Retina (tissue), 1 donor: Measurements from ENCODE around the gene ALOX15B.

ENCODE experiments used
- DNase-seq: peaks from one replicate; pipeline ENCODE4 v3.0.0-alpha.2; 2016

ALOX15B gene

DNA sequence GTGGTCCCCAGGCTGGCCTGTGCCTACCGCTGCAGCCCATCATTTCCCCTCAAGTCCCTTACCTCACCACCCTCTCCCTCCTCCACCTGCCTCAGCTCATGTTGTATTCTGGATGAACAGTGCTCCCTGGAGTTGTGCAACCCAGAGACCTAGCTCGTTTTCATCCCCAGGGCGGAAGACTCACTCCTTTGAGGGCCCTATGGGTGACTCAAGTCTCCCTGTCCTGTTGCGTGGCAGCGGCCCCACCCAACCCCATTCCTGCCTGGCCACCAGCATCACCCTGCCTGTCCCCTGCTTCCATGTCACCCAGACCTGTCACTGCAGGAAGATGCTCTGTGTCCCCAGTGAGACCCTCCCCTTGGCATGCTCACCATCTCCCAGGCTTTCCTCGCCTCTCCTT lies 45.4 kb downstream of the ALOX15B start:
- no peak for DNase-seq

DNA sequence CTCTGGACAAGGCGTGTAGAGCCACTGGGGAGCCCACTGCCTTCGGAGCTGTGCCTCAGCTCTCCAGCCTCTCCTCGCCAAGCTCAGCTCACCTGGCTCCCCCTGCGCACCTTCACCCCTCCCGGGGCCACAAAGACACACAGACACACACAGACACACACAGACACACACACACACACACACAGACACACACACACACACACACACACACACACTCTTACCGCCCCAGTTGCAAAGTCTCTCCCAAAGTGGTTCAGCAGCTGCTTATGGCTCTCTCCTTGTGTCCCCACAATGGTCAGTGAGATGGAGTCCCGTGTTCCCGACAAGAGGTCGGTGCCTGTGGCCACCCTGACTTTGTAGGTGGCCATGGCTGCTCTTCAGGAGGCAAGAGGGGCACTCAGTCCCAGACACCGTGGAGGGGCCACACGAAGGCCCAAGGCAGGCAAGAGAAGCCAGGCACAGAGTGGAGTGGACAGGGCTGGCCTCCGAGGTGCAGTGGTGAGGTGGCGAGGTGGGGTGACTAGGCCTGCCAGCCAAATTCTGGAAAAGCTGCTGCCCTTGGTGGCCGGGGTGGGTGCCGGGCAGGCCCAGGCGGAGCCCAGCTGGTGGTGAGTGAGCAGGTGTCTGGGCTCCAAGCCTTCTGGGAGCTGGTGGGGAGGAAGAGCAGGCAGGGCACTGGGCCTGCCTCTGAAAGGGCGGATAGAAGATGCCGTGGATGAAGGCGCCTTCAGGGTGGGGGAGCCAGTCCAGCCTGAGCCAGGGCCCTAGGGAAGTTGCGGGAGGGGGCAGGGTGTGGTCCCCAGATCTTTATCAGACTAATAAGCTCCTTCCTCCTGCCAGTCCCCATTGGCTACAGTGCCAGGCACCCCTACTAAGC lies 48.5 kb downstream of the ALOX15B start, which contains the start of gene ALOX12B:
Gene ALOX12B, minus strand, starts transcription at position 642 of the 877 bp plus-strand sequence. Its CDS starts 274 bp downstream, at position 368.
- no peak for DNase-seq

DNA sequence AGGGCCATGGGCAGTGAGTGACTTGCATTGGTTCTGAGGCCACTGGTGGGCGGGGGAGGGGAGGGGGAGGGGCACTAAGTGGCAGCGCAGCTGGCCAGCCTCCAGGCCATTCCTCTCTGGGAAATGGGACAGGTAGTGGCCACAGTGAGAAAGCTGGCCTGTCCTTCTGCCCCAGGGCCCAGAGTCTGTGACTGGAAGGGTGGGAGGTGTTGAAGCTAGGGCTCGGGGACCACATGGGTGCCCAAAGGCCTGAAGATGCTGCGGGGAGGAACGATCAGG lies 49.0 kb downstream of the ALOX15B start:
- no peak for DNase-seq

DNA sequence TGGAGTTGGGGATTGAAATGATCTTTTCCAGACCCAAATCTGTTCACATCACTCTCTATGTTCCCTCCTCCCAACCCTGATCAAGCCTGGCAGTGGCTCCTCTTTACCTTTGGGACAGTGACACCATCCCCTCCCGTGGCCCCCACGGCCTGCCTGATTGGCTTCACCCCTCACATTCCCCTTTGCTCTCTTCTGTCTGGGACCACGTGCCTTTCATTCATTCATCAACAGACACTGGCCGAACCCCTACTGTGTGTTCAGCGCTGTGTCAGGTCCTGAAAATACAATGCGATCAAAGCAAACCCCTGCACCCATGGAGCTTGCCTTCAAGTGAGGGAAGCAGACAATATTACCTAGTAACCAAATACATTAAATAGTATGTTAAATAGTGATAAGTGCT lies 50.9 kb downstream of the ALOX15B start:
- no peak for DNase-seq

DNA sequence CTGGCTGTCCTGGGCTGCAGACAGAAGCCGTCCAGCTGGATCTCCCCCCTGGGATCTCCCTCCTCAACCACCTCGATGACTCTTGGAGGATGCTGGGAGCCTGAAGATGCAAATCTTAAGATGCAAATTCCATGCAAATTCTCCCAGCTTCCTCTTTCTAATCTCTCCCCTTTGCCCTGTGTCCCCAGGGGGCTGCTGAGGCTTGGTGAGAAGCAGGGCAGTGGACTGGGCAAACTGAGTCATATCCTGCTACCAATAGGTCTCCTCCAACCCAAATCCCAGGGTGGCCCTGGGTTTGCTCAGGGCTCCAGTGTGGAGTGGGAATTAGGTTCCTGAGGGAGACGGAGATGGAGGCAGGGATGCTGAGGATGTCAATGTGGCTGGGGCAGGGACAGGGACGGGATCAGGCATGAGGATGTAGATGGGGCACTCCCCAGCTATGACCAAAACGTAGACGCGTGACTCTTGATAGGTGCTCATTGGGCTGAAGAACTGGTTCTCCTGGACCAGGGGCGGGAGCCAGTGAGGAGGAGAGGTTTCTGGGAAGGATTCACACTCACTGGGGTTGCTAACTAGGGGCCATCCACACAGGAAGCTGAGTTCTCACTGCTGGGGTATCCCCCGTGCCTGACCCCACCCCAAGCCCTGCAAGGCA lies 52.3 kb downstream of the ALOX15B start:
- DNase-seq, result no peak

DNA sequence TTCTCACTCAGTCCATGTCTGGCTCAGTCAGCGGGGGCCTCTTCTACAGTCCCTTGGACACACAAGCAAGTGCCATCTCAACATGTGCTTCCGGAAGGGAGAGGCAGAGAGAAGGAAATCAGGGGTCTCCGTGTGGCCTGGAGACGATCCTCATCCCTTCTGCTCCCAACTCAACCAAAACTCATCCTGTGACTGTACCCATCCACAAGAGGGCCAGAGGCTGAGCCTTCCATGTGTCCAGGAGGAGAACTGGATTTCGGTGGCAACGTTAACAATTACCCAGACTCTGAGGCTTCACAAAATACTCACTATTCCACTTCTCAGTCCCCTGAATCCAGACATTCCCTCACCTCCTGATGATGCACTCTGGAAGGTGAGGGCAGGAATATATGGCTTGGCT lies 56.5 kb downstream of the ALOX15B start:
- DNase-seq, result no peak

DNA sequence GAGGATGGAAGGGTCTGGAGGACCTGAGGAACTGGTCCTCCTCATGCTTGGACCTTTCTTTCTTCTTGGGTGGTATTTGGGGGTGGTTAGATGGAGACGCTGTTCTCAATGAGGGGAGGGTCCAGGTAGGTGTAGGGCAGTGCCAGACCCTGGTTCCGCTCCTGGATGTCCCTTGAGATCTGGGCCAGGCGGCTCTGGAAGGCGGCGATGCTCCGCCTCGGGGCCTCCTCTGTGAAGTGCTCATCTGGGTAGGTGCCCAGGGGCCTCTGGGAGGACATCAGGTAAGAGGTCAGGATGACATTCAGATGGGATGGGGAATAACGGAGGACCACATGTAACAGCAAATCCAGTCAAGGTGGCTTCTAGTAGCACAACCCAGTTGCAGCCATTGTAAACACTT lies 57.7 kb downstream of the ALOX15B start:
- DNase-seq, result no peak
